NCI-H1930 (cell line): ENCODE data around the gene CPM.
A peak's percentile ranks its signal among the peaks of the same experiment; 100 is the strongest.
"Not testable (repeated sequence)": the region's sequence is repeated elsewhere in the genome, so short reads cannot be mapped to it uniquely, and the experiment has no call there.

ENCODE experiments used
- DNase-seq, 2 experiments: peaks; one replicate each; lab custom pipeline; 2025; lab: John Stamatoyannopoulos, UW

CPM gene

DNA sequence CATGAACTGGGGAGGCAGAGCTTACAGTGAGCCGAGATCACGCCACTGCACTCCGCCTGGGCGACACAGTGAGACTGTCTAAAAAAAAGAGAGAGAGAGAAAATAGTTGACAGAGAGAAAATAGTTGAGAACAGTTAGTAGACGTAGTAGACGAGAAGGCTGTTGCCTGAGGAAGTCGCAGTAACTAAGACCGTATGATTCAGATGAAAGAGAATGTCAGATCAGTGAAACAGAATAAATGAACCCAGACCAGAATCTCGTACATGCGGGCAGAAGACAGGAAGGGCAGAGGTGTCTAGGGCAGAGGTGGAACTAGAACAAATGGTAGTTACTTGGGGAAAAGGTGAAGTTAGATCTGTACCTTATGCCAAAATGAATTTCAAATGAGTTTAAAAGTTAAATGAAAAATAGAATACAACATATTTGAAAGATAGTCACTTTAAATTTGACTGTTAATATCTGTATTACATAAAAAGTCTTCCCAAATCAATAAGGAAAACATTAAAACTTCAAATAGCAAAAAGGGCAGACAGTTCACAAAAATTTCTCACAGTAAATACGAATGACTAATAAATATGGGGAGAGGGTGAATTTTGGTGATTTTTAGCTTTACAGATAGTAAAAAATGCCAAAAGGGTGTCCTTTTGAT is 107.3 kb downstream of the CPM start:
- no peak for DNase-seq

DNA sequence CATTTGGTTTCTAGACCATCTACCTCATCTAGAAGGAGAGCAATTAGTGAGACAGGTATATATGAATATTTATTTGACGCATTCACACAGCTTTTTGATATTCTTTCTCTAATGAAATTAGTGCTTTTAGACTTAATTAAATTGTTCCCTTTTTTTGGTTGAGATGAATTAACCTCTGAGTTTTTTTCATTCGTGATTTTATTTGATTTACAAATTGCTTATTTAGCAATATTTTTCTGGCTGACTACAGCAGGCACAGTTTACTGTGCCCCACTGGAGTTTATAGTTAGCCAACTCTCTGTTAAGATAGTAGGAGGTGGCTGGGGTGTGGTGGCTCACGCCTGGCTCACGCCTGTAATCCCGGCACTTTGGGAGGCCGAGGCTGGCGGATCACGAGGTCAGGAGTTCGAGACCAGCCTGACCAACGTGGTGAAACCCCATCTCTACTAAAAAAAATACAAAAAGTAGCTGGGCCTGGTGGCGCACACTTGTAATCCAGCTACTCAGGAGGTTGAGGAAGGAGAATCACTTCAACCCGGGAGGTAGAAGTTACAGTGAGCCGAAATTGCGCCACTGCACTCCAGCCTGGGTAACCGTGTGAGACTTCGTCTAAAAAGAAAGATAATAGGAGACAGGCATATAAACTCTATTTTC is 108.2 kb downstream of the CPM start:
- DNase-seq: no peak

GRCh38 chr12:68824131-68824530 is 108.8 kb downstream of the CPM start:
- DNase-seq: no peak

DNA sequence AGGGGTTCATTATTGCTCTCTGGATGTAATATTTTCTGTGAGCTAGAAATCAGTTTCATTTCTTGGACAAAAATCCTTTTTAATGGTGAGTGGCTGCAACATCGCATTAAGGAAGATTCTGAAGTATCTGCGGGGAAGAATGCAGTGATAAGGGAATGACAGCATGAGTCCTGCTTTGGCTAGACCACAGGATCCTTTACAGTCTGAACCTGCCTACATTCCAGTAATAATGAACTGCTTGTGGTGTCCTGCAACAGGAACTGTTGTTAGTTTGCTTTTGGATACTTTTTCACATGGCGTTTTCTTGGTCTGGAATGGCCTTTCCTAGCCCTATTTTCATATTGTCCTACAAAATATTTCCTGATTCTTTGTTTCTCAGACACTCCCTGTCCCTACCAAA is 109.3 kb downstream of the CPM start:
- no peak for DNase-seq

- DNase-seq: no peak
These were observed 111.4 kb downstream of the CPM start for GRCh38 chr12:68821357-68822188.

DNA sequence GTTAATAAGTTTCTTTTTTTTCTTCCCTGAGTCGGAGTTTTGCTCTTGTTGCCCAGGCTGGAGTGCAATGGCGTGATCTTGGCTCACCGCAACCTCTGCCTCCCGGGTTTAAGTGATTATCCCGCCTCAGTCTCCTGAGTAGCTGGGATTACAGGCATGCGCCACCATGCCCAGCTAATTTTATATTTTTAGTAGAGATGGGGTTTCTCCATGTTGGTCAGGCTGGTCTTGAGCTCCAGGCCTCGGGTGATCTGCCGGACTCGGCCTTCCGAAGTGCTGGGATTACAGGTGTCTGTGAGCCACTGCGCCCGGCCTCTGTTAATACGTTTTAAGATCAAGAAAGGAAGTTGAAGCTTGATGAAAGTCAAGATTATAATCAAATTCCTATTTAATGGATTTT is 113.5 kb downstream of the CPM start:
- DNase-seq: not testable (repeated sequence)

DNA sequence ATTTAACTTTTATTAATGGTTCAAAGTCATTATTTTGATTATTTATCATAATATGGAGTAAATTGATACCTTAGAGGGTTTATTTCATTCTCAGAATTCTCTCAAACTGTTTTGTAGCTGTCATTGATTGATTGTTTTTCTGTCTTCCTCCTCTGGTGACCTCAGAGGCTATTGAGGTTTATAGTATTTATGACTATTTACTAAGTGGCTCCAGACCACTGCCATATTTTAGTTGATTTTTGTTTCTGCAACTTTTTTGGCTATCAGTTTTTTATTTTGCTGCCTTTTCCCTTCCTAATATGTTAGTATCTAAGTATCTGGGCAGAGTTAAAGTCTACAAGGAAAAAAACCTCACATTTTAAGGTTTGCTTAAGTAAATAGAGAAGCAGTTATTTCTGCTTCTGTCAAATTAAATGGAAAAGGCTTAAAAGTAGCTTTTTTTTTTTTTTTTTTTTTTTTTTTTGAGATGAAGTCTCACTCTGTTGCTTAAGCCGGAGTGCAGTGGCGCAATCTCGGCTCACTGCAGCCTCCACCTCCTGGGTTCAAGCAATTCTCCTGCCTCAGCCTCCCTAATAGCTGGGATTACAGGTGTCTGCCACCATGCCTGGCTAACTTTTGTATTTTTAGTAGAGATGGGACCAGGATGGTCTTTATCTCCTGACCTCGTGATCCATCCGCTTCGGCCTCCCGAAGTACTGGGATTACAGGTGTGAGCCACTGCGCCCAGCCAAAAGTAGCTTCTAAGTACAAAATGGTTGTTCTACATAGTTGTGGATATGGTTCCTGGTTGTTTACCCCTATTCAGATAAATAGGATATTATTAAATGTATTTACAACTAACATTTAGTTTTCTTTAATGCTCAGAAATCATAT is 116.8 kb downstream of the CPM start:
- no peak for DNase-seq

GRCh38 chr12:68815232-68815927 is 117.6 kb downstream of the CPM start:
- DNase-seq: no peak

DNA sequence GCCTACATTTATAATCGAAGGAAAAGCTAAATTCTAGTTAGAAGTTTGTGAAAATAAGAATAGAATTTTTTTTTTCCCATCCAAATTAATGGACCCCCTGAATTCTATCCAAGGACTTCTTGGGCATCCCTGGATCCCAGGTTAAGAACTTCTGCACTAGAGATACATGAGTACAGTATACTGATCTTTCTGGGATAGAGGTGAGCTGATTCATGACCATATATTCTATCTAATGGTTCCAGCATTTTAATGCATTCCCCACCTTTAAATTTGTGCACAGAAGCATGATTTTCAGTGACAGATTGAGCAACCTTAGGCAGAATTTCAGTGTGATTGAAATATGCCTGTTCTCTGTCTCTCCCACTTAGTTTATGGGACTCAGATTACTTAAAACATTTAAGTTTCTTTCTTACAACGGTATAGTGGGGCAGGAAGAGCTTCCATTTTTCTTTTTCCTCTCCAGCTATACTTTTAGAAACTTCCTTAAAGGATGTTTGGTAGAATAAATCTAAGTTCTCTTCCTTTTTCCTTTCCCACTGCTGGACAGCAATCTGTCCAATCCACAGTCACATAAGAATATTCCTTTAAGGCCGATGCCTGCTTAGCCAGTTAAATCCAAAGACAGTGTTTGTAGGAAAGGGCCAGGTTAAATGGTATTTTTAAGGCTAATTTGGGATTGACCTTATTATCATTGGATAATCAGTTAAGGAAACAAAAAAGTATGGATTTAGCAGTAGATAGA is 118.3 kb downstream of the CPM start:
- no peak for DNase-seq

GRCh38 chr12:68813242-68813593 is 119.8 kb downstream of the CPM start:
- no peak for DNase-seq

GRCh38 chr12:68812553-68813241 is 120.3 kb downstream of the CPM start:
- no peak for DNase-seq

DNA sequence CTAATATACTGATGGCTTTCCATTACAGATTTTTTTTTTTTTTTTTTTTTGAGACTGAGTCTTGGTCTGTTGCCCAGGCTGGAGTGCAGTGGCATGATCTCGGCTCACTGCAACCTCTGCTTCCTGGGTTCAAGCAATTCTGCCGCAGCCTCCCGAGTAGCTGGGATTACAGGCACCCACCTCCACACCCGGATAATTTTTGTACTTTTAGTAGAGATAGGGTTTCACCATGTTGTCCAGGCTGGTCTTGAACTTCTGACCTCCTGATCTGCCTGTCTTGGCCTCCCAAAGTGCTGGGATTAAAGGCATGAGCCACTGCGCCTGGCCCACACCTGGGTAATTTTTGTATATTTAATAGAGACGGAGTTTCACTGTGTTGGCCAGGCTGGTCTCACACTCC is 121.4 kb downstream of the CPM start:
- not testable (repeated sequence) for DNase-seq

GRCh38 chr12:68810027-68810389 is 123.0 kb downstream of the CPM start:
- not testable (repeated sequence) for DNase-seq

DNA sequence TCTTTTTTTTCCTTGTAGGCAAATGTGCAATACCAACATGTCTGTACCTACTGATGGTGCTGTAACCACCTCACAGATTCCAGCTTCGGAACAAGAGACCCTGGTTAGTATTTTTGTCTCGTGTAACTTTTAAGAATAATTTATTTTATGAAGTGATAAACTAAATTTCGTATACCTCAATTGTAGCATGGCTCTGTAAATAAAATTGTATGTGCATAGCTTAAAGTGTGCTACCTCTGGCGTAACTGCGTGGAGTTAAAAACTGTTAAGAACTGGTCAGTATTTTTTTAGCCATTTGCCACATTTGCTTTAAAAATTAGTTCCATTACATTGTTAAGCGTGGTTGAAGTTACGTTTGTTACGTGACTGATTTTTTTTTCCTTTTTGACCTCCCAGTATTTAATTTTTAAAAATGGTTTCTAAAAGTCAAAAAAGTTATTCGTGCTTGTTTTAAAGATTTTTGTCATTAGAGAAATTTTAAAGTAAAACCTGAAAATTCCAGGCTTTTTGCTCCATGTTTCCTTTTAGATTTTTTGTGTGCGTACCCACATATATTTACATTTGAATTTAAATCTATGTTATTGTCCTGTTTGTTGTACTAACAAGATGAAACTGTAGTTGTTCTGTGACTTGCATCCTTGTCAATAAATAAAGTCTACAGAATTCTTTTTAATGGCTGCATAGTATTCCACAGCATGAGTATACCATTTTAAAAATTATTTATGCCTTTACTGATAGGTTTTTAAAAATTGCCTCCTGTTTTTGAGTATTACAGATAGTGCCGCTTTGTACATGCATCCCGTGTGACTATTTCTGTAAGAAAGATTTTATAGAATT is 123.6 kb downstream of the CPM start:
- no peak for DNase-seq

DNA sequence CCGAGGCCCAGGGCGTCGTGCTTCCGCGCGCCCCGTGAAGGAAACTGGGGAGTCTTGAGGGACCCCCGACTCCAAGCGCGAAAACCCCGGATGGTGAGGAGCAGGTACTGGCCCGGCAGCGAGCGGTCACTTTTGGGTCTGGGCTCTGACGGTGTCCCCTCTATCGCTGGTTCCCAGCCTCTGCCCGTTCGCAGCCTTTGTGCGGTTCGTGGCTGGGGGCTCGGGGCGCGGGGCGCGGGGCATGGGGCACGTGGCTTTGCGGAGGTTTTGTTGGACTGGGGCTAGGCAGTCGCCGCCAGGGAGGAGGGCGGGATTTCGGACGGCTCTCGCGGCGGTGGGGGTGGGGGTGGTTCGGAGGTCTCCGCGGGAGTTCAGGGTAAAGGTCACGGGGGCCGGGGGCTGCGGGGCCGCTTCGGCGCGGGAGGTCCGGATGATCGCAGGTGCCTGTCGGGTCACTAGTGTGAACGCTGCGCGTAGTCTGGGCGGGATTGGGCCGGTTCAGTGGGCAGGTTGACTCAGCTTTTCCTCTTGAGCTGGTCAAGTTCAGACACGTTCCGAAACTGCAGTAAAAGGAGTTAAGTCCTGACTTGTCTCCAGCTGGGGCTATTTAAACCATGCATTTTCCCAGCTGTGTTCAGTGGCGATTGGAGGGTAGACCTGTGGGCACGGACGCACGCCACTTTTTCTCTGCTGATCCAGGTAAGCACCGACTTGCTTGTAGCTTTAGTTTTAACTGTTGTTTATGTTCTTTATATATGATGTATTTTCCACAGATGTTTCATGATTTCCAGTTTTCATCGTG is 124.4 kb downstream of the CPM start:
- DNase-seq: peak; percentile 54 to 62

GRCh38 chr12:68807576-68808387 is 125.2 kb downstream of the CPM start, which contains the start of gene MDM2:
MDM2 (plus strand) TSS chr12:68808177; CDS start chr12:68808478, 301 bp downstream.
- DNase-seq: peak; percentile 91 to 95

GRCh38 chr12:68807274-68807575 is 125.7 kb downstream of the CPM start:
- DNase-seq: not testable (repeated sequence)
